Panc1 (cell line): ENCODE results near the gene GTF2I. TPM values are rescaled to one million over a fixed set of nuclear protein-coding genes. Genes with fewer than 3 reads are reported as not detected.

Experiments
- ATAC-seq: fragments of 200-7000 bp; cut with Tn5 transposase; 2 replicates; pipeline ENCODE4 v1.9.1; 2020; ENCODE audit warnings: mild to moderate bottlenecking, moderate library complexity
- BruUV-seq: library from RNA; stranded (reverse); fragments of 400-500 nt; replicated peaks from 2 replicates; lab custom pipeline; 2021; lab: Mats Ljungman, UMichigan
- CTCF ChIA-PET: fragments of 300-600 bp; sonication (Branson Sonifier 250); formaldehyde crosslinking; loops from one replicate; lab custom pipeline; 2022; ENCODE audit warnings: antibody characterized with exemption; lab: Charles Lee
- POLR2A ChIA-PET: fragments of 300-600 bp; sonication (Branson Sonifier 250); formaldehyde crosslinking; loops from one replicate; lab custom pipeline; 2022; ENCODE audit warnings: antibody characterized with exemption; lab: Charles Lee
- DNase-seq: peaks from one replicate; pipeline ENCODE4 v3.0.0-alpha.2; 2010; ENCODE audit warnings: low read depth, low spot score
- H3K27ac ChIP-seq: 2 replicates; pipeline ENCODE4 v1.5.1; 2011; ENCODE audit warnings: mild to moderate bottlenecking, low read length, inconsistent platforms
- H3K27me3 ChIP-seq: fragments of 200-500 bp; sonication (Bioruptor generic); 2 replicates; pipeline ENCODE4 v1.6.0; 2014; ENCODE audit warnings: low read length, inconsistent platforms; ENCODE audit not compliant: control insufficient read depth, insufficient read depth
- H3K36me3 ChIP-seq: fragments of 200-500 bp; sonication (Bioruptor generic); 2 replicates; pipeline ENCODE4 v1.5.1; 2014; ENCODE audit warnings: inconsistent platforms, mild to moderate bottlenecking, low read length, moderate library complexity; ENCODE audit not compliant: control insufficient read depth, insufficient read depth
- H3K4me1 ChIP-seq: 2 replicates; pipeline ENCODE4 v1.5.1; 2011; ENCODE audit warnings: inconsistent platforms, mild to moderate bottlenecking, low read length, moderate library complexity; ENCODE audit not compliant: control insufficient read depth, insufficient read depth
- H3K4me3 ChIP-seq, 2 experiments: 2 replicates each; pipeline ENCODE4 v1.5.1; 2011 to 2012; ENCODE audit warnings: low read depth in 2 of 2, low read length in 2 of 2, mild to moderate bottlenecking in 2 of 2, inconsistent platforms in 1 of 2, moderate library complexity in 1 of 2
- H3K9me3 ChIP-seq: fragments of 200-500 bp; sonication (Bioruptor generic); 2 replicates; pipeline ENCODE4 v1.5.1; 2014; ENCODE audit warnings: low read depth, mild to moderate bottlenecking, inconsistent platforms, low read length, moderate library complexity; ENCODE audit not compliant: control insufficient read depth, insufficient read depth
- POLR2AphosphoS5 ChIP-seq: IDR thresholded peaks from 2 replicates; pipeline ENCODE4 v1.6.1; 2012; ENCODE audit warnings: mild to moderate bottlenecking, low read depth, low read length, moderate library complexity
- SIN3A ChIP-seq: IDR thresholded peaks from 2 replicates; pipeline ENCODE4 v1.6.1; 2012; ENCODE audit warnings: low read depth, mild to moderate bottlenecking, low read length, moderate library complexity, borderline replicate concordance; ENCODE audit not compliant: insufficient read depth
- TCF7L2 ChIP-seq: IDR thresholded peaks from 2 replicates; pipeline ENCODE4 v1.6.1; 2011; ENCODE audit warnings: mild to moderate bottlenecking, low read depth, low read length, inconsistent platforms
- in situ Hi-C: cut with HindIII; loops from 2 replicates; pipeline ENCODE4 v1.10.0; 2016; ENCODE audit warnings: low sequenced_read_pairs, low pct_unique_long_range_greater_than_20kb
- intact Hi-C: fragments of 100-400 bp; cut with micrococcal nuclease; formaldehyde crosslinking; loops from one replicate; pipeline ENCODE4 v1.10.0; 2022; ENCODE audit not compliant: unreplicated experiment
- total RNA-seq: library from RNA; stranded (reverse); gene quantifications from one replicate; pipeline ENCODE4 v1.2.1, GENCODE V29; 2021; ENCODE audit not compliant: unreplicated experiment
- TF ChIP-seq, protein P1 (sequence below), 2 experiments: IDR thresholded peaks; 2 replicates each; pipeline ENCODE4 v1.6.1; 2011 to 2012; ENCODE audit warnings: low read depth in 2 of 2, control low read depth in 1 of 2, low read length in 1 of 2, mild to moderate bottlenecking in 1 of 2, moderate library complexity in 1 of 2; ENCODE audit not compliant: insufficient read depth in 1 of 2
- TF ChIP-seq, protein P2 (sequence below): fragments of 450-650 bp; IDR thresholded peaks from 2 replicates; pipeline ENCODE4 v1.5.1; 2017; ENCODE audit warnings: mild to moderate bottlenecking

Gene GTF2I
- total RNA-seq, 1 experiment from 2014 or later, result 305 TPM

DNA sequence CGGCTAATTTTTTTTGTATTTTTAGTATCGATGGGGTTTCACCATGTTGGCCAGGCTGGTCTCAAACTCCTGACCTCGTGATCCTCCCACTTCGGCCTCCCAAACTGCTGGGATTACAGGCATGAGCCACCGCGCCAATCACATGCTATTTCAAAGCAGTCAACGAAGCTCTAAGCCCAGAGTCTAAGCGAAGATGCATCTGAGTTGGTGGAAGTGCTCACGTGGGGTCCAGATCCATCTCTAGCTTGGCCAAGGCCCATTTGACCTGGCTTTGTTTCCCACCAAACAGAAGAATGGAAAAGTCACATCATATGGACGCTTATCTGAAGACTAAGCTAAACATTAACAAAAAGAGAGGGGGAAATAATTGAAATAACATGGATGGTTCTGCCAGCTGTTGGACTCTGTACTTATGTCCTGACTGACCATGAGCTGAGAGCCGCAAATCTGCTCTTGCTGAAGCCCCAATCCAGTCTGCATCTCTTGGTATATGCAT lies 3.8 kb upstream of the GTF2I start:
- Histone ChIP-seq H3K4me3 (no peak overlapping the region), H3K4me1 (peaks cover 26% of the 10 kb centered on the region), H3K27me3 (no peaks in the 10 kb centered on the region), H3K36me3 (no peaks in the 10 kb centered on the region), H3K27ac (peak overlapping the region; percentile 99), H3K9me3 (no peaks in the 10 kb centered on the region)
- ChIA-PET POLR2A (interaction anchor here (0.7 kb wide), 1 partner anchor 19 kb away, joined by 6 read pairs; no protein-coding TSS in a partner anchor), CTCF (no interaction called here)
- in situ Hi-C loops (no loop called here), intact Hi-C loops (no loop called here)
- DNase-seq (no peak), ATAC-seq (no peak)
- TF ChIP-seq, protein P1, sequence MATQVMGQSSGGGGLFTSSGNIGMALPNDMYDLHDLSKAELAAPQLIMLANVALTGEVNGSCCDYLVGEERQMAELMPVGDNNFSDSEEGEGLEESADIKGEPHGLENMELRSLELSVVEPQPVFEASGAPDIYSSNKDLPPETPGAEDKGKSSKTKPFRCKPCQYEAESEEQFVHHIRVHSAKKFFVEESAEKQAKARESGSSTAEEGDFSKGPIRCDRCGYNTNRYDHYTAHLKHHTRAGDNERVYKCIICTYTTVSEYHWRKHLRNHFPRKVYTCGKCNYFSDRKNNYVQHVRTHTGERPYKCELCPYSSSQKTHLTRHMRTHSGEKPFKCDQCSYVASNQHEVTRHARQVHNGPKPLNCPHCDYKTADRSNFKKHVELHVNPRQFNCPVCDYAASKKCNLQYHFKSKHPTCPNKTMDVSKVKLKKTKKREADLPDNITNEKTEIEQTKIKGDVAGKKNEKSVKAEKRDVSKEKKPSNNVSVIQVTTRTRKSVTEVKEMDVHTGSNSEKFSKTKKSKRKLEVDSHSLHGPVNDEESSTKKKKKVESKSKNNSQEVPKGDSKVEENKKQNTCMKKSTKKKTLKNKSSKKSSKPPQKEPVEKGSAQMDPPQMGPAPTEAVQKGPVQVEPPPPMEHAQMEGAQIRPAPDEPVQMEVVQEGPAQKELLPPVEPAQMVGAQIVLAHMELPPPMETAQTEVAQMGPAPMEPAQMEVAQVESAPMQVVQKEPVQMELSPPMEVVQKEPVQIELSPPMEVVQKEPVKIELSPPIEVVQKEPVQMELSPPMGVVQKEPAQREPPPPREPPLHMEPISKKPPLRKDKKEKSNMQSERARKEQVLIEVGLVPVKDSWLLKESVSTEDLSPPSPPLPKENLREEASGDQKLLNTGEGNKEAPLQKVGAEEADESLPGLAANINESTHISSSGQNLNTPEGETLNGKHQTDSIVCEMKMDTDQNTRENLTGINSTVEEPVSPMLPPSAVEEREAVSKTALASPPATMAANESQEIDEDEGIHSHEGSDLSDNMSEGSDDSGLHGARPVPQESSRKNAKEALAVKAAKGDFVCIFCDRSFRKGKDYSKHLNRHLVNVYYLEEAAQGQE (IDR thresholded peaks at IDR 0.05; ENCODE audit: insufficient read depth in 1 of 2, low read depth in 2 of 2, low read length in 1 of 2), result no peak
- TF ChIP-seq TCF7L2 (no peak), POLR2AphosphoS5 (no peak), SIN3A (no peak)
- TF ChIP-seq, protein P2, sequence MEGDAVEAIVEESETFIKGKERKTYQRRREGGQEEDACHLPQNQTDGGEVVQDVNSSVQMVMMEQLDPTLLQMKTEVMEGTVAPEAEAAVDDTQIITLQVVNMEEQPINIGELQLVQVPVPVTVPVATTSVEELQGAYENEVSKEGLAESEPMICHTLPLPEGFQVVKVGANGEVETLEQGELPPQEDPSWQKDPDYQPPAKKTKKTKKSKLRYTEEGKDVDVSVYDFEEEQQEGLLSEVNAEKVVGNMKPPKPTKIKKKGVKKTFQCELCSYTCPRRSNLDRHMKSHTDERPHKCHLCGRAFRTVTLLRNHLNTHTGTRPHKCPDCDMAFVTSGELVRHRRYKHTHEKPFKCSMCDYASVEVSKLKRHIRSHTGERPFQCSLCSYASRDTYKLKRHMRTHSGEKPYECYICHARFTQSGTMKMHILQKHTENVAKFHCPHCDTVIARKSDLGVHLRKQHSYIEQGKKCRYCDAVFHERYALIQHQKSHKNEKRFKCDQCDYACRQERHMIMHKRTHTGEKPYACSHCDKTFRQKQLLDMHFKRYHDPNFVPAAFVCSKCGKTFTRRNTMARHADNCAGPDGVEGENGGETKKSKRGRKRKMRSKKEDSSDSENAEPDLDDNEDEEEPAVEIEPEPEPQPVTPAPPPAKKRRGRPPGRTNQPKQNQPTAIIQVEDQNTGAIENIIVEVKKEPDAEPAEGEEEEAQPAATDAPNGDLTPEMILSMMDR, result no peak
- no TSS peak for BruUV-seq

DNA sequence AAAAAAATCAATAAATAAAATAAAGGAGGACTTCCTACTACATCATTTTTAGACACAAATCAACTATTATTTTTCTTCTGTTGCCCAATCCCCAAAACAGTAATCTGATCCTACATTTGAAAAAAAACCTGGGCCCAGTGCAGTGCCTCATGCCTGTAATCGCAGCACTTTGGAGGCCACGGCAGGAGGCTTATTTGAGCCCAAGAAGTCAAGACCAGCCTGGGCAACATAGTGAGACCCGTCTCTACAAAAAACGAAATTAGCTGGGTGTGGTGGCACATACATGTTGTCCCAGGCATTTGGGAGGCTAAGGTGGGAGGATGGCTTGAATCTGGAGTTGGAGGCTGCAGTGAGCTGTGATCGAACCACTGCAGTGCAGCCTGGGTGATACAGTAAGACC lies 2.7 kb upstream of the GTF2I start:
- Histone ChIP-seq H3K4me1 (peaks cover 23% of the 10 kb centered on the region), H3K4me3 (no peak overlapping the region), H3K36me3 (no peaks in the 10 kb centered on the region), H3K27ac (peak overlapping the region; percentile 99), H3K27me3 (no peaks in the 10 kb centered on the region), H3K9me3 (no peaks in the 10 kb centered on the region)
- no TSS peak for BruUV-seq
- no peak for TF ChIP-seq SIN3A
- no peak for TF ChIP-seq TCF7L2
- TF ChIP-seq, protein P2, result no peak
- TF ChIP-seq, protein P1 (IDR thresholded peaks at IDR 0.05; ENCODE audit: insufficient read depth in 1 of 2, low read depth in 2 of 2, low read length in 1 of 2), result no peak
- no peak for TF ChIP-seq POLR2AphosphoS5
- ChIA-PET CTCF (no interaction called here), POLR2A (no interaction called here)
- in situ Hi-C loops (no loop called here), intact Hi-C loops (no loop called here)
- ATAC-seq (no peak), DNase-seq (no peak)
